Ovary (tissue), 3 donors: Measurements from ENCODE around the gene CDH24.

Source experiments
- CTCF ChIP-seq, 3 donors: fragments of 450-650 bp in 2 of 3; fragments of 200-600 bp in 1 of 3; IDR thresholded peaks; one replicate each; pipeline versions ENCODE4 v1.5.1 to v1.8.0; 2016 to 2022; ENCODE audit warnings: antibody characterized with exemption in 3 of 3, mild to moderate bottlenecking in 1 of 3
- POLR2A ChIP-seq: fragments of 450-650 bp; IDR thresholded peaks from one replicate; pipeline ENCODE4 v1.6.1; 2017; ENCODE audit warnings: antibody characterized with exemption, mild to moderate bottlenecking, moderate library complexity
- donor health status: DM: no; HTN: no; CAD: no.

GRCh38 chr14:23070262-23071129 is 13.2 kb upstream of the CDH24 start:
- TF ChIP-seq CTCF (IDR thresholded peaks at IDR 0.05) (no peak), POLR2A (no peak)
